ENCODE measurements around the gene TTYH1.
"Not testable (repeated sequence)": the region's sequence is repeated elsewhere in the genome, so short reads cannot be mapped to it uniquely, and the experiment has no call there.

The TTYH1 gene

DNA sequence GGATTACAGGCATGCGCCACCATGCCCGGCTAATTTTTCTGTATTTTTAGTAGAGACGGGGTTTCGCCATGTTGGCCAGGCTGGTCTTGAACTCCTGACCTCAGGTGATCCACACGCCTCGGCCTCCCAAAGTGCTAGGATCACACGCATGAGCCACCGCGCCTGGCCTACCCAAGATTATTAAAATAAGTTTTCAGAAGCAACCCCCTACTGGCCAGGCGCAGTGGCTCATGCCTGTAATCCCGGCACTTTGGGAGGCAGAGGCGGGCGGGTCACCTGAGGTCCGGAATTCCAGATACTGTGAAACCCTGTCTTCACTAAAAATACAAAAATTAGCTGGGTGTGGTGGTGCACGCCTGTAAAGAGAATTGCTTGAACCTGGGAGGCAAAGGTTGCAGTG, 31.1 kb downstream of the TTYH1 start:
- DNase-seq: not testable (repeated sequence)

DNA sequence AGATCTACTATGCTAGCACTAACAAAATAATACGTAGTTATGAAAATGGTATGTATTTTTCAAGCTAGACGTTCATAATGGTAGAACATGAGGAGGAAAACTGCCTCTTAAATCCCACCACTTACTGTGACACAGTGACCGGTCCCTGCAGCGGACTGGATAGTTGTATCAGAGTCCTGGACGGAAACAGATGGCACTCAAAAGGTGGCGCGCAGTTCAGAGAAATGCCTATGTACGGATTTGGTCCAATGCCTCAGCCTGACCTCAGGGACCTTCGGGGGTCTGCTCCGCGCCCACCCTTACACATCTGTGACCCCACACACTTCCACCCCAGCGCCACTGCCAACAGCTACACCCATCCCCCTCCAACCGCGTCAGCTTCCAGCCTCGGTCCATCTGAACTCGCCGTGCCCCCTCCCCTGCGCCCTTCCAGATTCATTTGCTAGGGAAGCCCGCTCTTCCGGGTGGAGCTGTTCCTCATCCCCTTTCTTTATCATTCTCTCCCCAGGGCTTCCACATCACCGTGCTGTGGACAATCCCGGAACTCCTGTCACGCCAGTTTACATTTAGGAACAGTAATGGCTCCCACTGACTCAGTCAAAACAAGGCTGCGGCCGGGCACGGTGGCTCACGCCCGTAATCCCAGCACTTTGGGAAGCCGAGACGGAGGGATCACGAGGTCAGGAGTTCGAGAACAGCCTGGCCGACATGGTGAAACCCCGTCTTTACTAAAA, 32.9 kb downstream of the TTYH1 start:
- peak; percentile 24 to 44 for DNase-seq

DNA sequence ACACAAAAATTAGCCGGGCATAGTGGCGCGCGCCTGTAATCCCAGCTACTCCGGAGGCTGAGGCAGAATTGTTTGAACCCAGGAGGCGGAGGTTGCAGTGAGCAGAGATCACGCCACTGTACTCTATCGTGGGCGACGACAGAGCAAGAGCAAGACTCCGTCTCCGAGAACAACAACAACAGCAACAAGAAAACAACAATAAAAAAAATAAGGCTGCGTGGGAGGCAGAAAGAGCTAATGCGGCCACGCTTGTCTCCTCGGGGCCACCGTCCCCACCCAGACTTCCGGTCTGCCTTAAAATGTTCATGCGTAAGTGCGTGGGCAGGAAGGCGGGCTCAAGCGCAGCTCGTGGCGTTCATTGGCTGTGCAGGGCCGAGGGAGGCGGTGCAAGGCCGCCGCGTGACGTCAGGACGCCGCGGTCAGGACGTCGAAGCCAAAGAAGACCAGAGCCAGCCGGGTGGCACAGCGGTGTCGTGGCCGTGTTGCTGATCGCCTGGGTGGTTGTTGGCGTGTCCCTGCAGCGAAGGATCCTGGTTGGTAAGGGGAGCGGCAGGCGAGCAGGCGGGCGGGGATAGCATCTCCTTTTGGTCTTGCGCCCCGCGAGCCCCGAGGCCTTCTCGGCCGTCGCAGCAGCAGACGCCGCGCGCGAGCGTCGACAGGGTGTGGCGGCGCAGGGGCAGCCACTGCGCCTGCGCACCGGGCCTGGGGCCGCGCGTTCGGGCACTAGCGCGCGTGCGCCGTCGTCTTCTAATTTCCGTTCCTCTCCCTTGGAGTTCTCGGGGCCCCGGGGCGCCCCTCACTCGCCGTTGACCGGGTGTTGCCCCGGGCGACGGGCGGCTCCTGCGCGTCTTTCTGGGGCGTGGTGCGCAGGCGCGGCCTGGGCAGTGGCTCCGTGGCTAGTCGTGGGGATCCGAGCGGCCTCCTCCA, 33.8 kb downstream of the TTYH1 start, which contains the start of gene LENG8:
Gene LENG8 (plus strand): TSS at position 426 of the 927 bp plus-strand sequence. CDS start 2,146 bp downstream, outside the sequence.
- DNase-seq: peak; percentile 94 to 97

DNA sequence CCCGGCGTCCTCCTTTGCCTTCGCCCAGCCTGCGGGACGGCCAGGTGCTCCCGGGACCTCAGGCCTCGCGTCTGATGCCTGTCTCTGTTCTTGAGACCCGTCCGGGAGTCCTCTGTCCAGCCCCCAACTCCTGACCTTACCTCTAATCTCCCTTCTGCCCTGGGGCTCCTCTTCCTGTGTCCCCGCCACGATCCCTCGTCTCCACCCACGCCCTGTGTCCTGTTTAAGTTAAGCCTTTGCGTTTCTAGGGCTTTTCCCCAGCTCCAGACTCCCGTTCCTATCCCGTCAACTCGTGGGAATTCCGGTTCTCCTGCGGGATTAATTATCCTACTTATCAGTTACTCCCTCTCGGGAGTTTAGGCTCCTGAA, 34.4 kb downstream of the TTYH1 start:
- no peak for DNase-seq

DNA sequence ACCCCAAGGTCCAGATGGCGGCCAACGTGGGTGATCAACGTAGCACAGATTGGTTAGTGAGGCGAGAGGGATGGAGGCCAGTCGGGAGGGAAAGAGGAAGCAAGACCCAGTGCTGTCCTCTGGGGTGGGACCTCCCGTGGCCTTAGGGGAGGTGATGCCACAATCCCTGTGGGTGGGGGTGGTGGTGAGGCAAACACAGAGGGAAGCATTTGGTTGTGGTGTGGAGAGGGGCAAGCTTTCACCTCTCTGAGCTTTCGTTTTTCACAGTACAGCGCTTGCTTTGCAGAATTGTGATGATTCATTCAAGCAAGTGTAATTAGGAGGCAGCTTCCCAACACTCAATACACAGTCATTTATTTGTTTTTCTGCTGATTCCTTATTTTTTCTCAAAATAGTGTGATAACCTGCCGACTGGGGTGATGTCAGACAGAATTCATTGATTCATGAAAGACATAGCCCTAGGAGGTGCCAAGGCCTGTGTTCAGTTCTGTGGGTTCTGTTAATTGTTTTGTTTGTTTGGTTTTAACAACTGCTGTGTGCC, 36.1 kb downstream of the TTYH1 start:
- DNase-seq: no peak

DNA sequence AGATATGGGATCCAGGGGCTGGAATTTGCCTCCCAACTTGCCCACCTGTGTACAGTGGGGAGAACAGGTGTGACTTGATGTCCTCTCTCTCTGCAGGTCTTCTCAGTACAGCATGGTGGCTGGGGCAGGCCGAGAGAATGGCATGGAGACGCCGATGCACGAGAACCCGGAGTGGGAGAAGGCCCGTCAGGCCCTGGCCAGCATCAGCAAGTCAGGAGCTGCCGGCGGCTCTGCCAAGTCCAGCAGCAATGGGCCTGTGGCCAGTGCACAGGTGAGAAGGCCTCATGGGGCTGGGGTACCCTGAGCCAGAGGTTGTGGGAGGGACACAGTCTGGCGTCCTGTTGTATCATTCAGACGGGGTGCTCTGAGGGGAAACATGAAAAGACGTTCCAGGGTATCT, 36.7 kb downstream of the TTYH1 start:
- no peak for DNase-seq

DNA sequence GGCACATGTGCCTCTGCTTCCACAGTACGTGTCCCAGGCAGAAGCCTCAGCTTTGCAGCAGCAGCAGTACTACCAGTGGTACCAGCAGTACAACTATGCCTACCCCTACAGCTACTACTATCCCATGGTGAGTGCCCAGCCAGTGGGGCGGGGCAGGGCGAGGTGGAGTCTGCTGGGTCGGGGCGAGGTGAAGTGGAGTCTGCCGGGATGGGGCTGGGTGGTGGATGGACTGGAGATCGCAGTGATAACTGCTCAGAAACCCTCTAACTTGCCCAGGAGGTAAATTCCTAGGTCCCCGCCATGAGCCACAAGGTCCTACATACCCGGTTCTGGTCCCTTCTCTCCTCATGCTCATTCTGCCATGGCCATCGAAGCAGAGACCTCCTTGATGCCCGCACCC, 37.4 kb downstream of the TTYH1 start:
- DNase-seq: no peak

DNA sequence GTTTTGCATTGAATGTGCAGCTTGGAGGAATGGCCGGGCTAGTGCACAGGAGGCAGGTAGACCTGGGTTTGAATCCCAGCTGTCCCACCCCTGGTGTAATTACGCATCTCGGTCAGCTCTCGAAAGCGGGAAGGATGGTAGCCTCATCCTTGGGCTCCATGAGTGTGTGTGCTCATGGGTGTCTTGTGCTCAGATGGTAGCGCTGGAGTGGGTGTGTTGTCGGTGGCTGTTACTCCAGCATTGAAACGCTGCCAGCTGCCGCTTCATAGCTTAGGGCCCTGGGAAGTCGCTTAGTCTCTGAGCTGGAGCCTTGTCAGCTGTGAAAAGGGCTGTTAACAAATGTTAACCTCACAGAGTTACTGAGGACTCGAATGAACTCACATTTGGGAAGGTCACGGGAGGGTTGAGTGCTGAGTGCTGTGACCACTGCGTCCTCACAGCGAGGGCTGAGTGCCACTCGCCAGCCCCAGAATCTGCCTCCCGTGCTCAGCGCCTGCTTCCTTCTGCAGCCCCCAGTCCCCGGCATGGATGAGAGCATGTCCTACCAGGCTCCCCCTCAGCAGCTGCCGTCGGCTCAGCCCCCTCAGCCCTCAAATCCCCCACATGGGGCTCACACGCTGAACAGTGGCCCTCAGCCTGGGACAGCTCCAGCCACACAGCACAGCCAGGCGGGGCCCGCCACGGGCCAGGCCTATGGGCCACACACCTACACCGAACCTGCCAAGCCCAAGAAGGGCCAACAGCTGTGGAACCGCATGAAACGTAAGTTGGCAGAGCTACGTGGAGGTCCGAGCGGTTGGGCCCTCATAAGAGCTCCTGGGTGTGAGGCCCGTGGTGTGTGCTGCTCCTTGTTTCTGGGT, 38.9 kb downstream of the TTYH1 start:
- no peak for DNase-seq

DNA sequence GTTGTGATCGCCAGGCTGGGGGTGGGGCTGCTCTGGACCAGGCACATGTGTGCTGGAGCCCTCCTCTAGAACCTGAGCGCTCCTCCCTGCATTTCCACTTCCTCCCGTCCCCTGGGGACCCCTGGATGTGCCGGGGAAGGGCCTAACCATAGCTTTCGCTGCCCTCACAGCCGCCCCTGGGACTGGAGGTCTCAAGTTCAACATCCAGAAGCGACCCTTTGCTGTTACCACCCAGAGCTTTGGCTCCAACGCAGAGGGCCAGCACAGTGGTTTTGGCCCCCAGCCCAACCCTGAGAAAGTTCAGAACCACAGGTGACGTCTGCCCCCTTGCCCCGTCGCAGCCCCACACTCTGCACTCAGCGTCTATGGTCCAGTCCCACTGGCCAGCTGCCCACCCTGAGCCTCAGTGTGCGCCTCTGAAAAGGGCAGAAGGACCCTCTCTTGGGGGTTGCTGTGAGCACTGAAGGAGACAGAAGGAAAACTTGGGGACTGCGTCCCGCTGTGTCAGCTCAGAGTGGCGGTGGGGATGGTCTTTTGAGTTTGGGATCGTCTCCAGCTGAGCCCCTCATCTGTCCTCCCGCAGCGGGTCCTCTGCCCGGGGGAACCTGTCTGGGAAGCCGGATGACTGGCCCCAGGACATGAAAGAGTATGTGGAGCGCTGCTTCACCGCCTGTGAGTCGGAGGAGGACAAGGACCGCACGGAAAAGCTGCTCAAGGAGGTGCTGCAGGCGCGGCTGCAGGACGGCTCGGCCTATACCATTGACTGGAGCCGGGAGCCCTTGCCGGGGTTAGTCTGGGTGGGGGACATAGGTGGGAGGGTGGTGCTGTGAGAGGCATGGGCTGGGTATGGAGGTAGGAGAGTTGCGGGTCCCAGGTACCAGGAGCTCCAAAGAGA, 39.8 kb downstream of the TTYH1 start:
- DNase-seq: no peak

DNA sequence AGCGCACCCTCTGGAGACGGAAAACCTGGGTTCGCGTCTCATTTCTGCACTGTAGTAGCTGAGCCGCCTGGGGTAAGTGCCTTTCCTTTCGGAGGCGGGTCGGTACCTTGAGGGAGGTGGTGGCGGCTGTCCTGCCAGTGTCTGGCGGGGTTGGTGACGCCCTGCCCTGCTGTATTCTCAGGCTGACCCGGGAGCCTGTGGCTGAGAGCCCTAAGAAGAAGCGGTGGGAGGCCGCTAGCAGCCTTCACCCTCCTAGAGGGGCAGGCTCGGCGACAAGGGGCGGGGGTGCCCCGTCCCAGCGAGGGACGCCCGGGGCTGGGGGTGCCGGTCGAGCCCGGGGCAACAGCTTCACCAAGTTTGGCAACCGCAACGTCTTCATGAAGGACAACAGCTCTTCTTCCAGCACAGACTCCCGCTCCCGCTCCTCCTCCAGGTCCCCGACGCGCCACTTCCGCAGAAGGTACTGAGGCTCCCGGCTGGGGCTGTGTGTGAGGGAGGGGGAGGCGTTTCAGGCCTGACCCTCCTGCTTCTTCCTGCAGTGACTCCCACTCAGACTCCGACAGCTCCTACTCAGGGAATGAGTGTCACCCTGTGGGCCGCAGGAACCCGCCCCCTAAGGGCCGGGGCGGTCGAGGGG, 40.6 kb downstream of the TTYH1 start:
- DNase-seq: no peak

DNA sequence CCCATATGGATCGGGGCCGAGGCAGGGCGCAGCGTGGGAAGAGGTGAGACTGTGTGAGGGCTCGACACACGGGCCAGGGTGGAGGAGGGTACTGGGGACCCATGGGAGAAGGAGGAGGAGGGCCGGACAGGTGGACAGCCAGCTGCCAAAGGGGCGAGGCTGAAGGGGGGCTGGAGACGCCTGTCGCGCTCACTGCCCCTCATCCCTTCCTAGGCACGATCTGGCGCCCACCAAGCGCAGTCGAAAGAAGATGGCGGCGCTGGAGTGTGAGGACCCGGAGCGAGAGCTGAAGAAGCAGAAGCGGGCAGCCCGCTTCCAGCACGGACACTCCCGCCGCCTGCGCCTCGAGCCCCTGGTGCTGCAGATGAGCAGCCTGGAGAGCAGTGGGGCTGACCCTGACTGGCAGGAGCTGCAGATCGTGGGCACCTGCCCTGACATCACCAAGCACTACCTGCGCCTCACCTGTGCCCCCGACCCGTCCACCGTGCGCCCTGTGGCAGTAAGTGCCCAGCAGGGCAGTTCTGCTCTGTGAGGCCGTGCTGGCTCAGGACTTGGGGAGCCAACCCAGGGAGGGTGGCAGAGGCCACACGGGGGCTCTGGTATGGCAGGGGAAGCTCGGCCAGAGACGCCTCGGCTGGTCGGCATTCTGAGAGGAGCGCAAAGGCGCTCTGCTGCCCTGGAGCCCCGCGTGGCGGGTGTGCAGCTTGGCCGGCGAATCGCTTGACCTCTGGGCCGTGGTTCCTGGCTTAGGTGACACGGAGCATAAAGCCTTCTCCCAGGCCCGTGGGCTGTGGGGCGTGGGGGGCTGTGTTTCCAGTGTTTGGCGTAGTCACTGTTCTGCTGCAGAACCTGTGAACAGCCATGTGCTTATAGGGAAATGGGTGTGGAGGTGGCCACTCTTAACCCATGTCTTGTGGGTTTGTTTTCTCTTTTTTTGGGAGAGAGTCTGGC, 41.4 kb downstream of the TTYH1 start:
- no peak for DNase-seq

DNA sequence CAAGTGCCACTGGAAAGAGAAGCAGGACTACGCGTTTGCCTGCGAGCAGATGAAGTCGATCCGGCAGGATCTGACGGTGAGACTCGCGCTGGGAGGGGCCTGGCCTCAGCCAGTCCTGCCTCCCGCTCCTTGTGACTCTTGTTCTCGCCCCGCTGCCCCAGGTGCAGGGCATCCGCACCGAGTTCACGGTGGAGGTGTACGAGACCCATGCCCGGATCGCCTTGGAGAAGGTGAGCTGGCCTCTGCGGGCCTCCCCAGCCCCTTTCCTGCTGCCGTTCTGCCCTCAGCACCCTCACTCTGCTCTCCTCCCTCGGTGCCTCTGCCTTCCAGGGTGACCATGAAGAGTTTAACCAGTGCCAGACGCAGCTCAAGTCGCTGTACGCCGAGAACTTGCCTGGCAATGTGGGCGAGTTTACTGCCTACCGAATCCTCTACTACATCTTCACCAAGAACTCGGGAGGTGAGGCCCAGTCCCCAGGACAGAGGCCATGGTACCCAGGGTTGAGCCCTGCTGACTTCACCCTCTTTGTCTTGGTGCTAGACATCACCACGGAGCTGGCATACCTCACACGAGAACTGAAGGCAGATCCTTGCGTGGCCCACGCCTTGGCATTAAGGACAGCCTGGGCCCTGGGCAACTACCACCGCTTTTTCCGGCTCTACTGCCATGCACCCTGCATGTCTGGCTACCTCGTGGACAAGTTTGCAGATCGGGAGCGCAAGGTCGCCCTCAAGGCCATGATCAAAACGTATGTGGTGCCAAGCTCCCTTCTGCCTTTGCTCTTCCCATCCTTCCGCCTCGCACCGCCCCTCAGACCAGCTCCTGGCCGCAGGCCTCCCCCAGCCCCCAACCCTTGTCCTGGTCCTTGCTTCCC, 42.7 kb downstream of the TTYH1 start:
- DNase-seq: no peak

DNA sequence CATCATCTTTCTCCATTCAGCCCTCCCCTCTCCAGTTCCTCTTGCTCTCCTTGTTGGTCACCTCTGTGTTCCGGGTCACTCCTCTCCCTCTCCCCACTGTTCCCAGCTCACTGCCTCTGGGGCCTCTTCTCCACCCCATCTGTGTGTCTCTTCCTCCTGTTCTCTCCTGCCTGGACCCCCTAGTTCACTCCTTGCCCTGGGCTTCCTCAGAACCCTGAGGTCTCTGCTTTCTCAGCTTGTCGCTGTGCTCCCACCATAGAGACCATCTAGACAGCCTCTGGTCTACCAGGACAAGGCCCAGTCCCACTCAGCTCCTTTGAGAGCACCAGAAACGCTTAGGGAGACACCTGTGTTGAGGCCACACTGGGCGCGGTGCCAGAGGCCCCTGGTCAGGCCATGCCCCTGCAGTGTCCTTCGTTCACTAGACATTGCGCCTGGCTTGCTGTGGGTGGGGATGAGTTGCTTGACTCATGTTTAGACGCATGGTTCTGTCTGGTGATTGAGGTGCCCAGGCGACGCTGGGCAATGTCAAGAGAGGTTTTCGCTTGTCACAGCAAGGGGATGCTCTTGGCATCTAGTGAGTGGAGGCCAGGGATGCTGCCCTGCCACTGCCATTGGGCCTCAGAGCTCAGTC, 43.5 kb downstream of the TTYH1 start:
- no peak for DNase-seq

DNA sequence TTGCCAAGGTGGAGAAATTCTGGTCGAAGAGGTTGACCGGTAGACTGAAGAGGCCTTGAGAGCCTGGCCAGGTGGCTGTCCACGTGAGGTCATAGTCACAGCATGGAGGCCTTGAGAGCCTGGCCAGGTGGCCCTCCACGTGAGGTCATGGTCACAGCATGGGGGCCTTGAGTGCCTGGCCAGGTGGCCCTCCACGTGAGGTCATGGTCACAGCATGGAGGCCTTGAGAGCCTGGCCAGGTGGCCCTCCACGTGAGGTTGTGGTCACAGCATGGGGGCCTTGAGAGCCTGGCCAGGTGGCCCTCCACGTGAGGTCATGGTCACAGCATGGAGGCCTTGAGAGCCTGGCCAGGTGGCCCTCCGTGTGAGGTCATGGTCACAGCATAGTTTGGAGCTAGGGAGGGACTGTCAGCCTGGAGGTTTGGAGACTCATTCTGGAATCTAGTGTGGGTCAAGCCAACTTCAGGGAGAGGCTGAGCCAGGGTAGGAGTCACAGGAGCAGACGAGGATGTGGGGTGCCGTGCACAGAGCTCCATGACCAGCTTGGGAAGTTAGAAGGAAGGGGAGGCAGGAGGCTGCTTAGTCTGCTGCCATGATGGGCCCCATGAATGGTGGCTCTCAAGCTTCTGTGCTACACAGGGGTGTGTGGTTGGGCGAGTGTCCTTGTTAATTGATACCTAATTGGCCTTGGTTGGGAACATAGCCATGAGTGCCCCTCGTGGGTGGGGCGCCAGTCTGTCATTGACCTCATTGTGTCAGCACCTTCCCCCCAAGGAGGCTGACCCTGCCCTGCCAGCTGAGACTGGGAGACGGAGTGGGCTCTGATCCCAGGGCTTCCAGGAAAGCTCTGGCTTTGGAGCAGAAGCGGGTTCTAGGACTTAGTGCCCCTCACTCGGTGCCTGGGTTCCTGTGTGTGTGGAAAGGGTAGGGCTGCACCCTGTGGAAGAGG, 44.3 kb downstream of the TTYH1 start:
- no peak for DNase-seq

DNA sequence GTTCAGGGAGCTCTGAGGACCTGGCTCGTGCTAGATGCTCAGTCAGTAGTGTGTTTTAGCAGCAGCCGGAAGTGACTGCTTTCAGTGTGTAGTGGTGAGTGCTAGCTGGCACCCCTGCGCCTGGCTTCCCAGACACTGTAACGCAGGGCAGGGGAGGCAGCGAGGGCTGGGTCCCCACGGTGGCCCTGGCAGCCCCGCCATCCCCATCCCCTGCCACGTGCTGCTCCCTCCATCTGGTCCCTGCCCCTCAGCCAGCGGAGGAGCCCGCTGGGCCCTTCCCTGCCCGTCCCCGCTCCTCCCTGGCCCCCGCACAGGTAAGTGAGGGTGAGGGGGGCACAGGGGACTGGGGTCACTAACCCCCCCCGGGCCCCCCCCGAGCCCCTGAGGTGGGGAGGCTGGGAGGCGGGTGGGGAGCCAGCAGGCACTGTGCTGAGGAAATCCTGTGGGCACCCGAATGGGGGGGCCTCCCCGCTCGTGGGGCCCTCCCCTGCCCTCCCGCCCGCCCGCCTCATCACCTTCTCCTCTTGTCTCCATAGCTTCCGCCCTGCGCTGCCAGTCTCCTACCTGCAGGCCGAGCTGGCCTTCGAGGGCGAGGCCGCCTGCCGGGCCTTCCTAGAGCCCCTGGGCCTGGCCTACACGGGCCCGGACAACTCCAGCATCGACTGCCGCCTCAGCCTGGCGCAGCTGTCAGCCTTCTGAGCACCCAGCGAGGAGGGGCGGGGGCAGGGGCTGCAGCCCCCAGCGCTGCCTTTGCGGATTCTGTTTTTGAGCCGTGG, 45.2 kb downstream of the TTYH1 start:
- no peak for DNase-seq

DNA sequence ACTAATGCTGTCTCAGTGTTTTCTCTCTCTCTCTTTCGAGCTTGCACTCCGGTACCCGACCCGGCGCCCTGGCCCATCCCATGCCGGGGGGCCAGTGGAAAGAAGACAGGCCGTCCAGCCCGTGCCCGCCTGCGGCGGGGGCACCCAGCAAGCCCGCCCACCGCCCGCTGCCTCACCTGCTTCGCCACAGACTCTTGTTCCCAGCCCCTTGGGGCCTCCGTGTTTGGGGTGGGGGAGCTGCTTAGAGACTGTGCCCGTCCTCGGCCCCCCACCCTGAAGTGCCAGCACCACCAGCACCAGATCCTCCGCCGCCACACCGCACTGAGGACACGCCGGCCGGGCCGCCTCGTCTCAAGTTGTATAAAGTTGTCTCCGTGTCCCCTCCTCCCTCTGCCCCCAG, 45.9 kb downstream of the TTYH1 start:
- DNase-seq: no peak
